Right hindlimb (tissue), 1 donor: ENCODE data around the gene OGN.

Experiments used
- DNase-seq: peaks from one replicate; pipeline ENCODE4 v3.0.0-alpha.2; 2018

The OGN gene

DNA sequence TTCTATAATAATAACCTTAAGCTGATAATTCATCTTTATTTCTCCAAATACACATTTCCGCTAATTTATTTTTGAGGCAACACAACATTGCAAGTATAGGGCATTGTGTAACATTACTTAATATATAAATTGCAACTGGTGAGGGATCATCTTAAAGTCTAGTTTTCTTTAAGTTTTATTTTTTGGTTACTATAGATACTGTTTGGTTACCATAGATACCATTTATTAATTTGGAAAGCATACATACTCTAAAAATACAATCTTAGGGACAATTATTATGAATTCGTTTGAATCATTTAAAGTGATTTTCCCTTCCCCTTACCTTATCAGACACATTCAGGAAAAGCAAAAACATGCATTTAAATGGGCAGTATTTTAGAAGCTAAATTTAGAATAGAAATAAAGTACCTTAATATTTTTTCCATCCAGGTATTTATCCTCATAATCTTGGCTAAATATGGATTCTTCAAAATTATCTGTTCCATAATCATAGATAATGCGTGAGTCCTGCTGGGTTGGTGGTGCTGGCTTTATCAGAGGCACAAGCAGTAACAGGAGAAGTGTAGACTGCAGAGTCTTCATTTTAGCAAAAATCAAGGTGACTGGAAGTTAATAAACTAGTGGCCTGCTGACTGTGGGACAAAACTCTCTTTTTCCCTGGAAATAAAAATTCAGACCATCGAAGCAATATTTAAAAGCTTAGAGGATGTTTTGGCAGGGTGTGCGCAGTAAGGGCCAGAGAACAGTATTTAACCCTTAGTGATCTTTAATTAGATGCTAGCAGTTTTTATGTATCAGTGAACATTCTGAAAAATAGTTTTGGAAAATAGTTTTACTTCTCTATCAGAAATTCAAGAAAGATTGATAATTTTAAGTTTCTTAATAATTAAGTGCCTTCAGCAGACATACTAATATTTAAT, 1.3 kb downstream of the OGN start:
- peak; percentile 26 for DNase-seq

DNA sequence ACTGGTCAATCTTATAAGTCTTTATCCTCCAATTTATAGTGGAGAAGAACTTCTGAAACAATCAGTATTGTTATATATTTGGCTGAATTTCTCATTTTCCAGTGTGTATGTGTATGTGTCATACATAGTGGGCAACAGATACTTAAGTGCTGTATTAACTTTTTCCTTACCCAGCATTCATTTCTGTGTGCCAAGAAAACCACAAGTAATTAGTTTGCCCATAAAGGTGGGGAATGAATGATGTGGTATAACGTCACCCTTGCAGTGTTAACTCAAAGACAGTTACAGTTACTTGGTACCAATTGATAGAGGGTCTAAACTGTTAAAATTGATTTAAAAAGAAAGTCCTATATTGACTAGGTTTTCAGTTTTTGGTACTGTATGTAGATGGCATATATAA, 2.0 kb downstream of the OGN start:
- DNase-seq, result no peak

DNA sequence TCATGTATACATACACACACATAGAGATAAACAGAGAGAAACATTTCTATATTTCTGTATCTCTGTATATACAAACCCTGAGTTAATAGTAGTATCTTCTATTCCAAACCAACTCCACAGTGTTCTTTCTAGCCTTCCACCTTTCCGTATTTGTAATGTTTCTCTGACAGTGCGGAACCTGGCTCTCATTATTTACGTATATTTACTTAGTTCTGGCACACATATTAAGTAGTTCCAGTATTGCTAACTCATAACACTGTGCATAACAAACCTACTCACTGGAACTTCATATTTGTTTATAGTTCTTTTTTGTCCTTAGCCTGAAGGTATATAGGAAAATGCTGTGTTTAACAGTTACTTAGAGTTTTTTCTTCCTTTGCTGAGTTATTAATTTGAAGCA, 6.5 kb downstream of the OGN start:
- DNase-seq, result no peak

DNA sequence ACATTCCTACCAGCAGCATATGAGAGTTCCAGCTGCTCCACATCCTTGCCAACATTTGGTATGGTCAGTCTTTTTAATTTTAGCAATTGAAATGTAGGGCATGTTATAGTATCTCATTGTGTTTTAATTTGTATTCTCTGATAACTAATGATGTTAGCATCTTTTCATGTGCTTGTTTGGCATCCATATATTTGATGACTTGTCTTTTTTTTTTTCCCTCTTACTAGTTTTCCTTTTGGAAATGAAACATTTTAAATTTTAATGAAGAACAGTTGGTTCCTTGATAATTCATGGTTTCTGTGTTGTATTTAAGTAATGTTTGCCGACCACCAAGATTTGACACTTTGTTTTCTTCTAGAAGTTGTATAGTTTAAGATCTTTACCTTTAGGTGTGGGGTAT, 8.8 kb downstream of the OGN start:
- no peak for DNase-seq

DNA sequence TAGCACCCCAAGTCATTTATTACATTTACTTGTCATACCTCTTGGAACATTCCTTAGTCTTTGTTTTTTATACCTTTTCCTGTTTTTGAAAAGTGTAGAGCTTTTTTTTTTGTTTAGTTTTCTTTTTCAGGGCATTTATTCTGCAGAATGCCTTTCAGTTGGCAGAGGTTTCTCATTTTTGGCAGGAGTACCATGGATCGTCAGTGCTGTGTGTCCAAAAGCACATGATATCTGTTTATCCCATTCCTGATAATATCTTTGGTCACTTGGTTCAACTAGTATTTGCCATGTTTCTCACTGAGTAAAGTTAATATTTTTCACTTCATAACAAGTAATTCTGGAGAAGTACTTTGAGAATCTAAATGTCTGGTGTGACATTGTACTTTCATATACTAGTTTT, 10.7 kb downstream of the OGN start:
- no peak for DNase-seq

DNA sequence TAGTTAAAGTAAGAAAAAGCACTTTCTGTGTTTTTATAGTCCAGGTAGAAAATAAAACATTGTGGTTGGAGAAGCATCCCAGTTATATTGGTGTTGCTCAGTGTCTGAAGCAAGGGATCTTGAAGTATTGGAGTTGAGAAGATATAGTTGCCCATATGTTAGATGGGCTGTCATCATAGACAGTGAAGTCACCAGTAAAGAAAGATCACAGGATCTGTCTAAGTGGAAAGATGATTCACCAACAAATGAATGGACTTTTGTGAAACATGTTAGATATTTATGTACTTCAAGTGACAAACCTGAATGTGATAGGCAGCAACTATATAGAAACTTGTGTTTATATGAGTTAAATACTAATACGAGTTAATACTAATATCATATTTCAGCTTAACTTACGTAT, 11.7 kb downstream of the OGN start:
- no peak for DNase-seq

DNA sequence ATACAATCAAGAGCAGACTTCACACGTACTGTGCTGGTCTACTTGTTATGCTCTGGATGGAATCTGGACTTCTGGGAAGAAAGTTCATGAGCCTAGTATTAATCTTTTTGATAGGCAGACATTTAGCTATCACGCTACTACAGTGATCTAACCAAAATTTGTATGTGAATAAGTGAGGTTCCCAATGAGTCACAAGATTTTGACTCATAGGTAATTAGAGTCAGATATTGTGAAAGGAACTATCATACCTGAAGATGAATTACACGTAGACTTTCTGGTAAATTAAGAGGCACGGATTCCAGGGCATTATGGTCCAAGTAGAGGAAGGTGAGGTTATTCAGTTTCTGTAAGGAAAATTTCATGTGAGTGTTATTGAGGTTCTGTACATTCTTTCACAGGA, 18.4 kb downstream of the OGN start:
- no peak for DNase-seq

DNA sequence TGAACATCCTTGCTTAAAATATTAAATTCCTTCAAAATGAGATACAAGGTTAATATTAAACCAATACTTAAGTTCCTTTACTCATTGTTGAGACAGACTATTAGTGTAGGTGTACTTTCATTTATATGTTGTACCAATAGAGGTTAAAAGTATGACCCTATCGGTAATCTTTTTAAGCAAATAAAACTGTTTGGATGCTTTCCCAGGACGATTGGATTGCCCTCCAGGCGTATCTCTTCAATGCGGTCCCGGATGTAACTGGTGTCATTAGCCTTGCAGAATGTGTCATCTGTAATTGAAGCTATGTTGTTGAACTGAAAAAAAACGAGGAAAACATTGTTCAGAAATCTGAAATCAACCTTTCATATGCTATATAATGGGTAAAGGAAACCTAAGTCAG, 18.9 kb downstream of the OGN start:
- DNase-seq, result no peak

DNA sequence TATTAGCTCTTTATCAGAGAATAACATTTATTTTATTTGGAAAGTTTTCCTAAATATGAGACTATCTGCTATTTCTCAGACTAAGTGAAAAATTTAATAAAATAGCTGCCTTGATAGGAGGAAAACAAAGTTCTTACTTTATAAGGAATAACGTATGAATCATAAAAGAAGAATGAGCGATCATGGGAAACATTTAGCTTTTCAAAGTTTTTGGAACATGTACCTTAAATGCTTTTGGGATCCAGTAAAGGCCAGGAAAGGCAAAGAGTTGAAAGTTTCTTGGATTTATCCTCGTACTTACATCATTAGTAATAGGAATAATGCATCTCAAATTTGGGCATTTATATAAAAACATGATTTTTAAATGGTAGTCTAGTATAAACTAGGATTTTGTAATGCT, 19.4 kb downstream of the OGN start:
- no peak for DNase-seq

DNA sequence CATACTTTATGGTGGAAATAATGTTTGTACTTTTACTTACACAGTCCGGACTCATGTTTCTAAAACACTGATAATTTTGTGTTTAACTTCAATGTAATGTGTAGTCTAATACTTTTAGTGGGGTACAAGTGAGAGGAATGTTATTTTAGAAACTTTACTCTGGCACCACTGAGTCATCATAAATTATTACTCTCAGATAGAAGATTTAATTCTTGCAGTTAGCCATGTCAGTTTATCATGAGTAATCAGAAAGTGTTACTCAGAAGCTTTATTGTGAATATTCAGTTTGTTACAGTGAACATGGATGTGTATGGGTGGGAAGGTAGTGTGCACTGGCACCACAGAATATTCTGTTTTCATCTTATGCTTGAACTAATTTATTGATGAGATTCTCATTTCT, 20.0 kb downstream of the OGN start:
- DNase-seq, result no peak

DNA sequence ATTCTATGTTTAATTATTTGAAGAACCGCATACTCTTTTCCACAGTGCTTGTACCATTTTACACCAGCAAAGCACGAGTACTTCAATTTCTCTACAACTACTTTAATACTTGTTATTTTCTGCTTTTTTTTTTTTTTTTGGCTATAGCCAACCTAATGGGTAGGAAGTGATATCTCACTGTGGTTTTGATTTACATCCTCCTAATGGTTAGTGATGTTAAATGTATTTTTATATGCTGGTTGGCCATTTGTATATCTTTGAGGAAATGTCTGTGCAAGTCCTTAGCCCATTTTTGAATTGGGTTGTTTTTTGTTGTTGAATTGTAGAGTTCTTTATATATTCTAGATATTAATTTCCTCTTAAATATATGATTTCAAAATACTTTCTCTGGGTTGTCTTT, 22.6 kb downstream of the OGN start:
- DNase-seq, result no peak

DNA sequence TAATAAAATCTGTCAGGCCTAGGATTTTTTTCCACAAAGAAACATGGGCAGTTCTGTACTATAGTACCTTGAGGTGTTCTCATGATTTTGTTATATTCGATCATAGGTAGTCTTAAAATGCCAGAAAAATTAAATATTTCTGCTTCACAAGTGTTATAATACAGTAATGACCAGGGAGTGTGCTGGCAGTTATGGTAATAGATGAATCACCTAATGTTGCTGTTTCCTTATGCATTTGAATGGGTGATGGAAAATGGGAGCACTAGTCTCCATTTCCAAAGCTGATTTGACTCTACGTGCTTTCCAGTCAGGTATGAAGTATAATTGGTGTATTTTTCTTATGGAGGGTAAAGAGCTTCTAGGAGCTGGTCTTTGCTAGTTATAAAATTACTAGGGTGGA, 23.8 kb downstream of the OGN start:
- no peak for DNase-seq

DNA sequence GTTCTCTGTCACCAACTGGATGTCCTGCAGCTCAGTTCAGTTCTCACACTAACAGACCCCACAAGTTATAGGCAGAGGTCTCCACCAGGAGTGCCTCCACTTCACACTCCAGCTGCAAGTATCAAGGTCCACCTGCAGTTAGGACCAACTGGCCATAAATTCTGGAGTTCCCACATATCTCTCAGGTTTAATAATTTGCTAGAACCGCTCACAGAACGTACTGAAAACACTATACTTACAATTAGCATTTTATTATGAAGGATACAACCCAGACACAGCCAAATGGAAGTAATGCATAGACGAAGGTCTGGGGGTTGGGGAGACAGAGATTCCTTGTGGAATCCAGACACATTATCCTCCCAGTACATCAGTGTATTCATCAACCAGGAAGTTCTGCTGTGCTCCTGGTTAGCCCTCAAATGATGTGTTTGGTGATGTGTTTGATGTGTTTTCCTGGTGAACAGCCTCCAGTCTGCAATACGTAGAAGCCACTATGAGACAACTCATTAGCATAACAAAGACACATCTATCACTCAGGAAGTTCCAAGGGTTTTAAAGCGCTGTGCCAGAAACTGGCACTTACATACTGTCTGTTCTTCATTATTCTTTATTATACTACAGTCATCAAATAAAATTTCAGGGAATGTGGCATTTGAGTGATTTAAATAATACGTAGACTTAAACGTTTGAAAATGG, 25.4 kb downstream of the OGN start:
- no peak for DNase-seq

DNA sequence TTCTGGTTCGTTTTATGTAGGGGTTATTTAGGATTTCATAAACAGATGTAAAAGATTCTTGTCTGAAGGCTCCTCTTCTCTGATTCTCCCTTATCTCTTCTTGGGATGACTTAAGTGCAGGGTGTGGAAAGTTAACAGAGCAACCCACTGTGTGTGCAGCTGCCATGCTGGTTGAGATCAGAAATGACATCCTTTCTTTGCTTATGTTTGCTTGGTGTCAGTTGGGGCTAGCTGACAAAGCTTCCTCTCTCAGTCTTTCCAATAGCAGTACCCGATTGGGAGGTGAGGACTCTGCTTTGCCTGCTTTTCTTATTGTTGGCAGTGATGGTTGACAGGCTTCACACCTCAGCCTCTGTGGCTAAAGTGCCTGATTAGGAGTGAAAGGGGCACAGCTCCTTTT, 26.5 kb downstream of the OGN start:
- no peak for DNase-seq

DNA sequence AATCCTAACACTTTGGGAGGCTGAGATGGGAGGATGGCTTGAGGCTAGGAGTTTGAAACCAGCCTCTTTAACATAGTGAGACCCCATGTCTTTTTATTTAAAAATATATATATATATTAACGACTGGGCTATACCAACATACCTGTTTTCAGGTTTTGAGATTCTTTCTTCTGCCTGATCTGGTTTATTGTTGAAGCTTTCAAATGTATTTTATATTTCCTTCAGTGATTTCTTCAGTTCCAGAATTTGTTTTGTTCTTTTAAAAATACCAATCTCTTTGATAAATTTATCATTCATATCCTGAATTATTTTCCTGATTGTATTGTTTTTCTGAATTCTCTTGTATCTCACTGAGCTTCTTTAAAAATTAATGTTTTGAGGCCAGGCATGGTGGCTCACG, 31.2 kb downstream of the OGN start:
- DNase-seq, result no peak

DNA sequence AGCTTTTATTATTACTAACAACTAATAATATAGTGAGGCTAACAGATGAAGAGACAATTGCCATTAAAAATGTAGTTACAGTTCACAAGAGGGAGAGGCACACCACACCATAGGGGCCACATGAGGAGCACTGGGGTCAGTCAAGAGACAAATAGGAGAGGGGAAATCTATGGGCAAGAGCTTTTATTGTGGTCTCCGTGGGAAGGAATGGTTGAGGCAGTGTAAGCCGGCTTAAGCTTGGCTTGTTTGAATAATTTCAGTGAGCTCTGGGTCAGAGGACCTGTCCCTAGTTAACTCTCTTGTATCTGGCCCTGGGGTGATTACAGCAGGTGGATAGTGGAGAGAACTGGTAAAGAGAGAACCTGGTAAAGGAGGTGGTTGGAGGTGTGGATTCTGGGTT, 35.3 kb downstream of the OGN start:
- DNase-seq, result no peak

DNA sequence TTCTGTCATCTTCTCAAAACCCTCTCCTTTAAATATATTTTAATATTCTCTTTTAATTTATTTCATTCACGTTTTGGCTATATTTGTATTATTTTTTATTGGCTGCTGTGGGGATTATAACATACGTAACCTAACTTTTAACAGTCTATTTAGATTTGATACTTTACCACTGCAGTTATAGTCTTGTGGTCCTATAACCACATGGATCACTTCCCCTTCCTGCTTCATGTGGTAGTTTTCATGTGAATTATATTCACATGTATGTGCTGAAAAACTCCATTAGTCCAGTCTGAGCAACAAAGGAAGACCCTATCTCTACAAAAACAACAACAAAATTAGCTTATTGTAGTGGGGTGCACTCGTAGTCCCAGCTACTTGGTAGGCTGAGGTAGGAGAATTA, 44.3 kb downstream of the OGN start:
- DNase-seq, result no peak

DNA sequence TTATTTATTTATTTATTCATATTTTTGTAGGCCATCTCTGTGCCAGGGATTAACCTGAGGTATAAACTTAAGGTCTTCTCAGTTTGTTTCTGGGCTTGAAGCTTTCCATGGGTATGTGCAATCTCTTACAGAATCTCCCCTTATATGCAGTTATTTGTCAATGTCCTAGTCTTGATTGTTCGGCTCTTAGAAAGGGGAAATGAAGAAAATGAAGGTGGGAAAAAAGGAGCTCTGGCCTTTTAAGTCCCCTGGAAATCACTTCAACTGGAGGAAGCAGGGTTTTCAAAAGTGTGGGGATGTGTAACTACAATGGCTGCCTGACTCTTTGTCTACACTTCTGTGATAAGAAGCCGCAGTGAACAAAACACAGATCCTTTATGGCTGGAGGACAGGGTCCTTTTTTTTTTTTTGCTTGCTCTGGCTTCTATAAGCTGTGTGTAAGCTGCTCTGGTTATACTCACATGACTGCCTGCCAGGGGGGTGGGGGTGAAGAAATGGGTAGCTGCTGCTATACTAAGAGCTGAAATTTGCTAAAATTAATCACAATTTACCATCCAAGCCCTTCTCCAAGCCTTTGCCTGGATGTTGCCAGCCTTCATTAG, 44.9 kb downstream of the OGN start:
- DNase-seq, result peak; percentile 73

DNA sequence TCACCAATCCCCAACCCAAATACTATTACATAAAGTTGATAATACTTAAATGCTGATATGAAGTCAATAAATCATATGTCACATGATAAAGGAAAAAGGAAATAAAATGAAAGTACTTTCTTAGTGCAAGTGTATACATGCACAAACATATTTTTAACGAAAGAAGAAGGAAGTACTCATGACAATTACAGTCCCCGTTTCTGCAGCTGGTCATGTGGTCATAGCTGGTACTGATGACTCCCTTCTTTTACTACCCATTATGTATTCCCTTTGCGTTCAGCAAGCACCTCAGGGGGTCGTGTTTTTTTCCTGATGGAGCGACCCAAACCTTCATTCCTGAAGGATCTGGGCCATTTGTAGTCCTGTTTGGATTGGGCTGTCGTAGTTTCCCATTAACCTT, 51.3 kb downstream of the OGN start:
- no peak for DNase-seq

DNA sequence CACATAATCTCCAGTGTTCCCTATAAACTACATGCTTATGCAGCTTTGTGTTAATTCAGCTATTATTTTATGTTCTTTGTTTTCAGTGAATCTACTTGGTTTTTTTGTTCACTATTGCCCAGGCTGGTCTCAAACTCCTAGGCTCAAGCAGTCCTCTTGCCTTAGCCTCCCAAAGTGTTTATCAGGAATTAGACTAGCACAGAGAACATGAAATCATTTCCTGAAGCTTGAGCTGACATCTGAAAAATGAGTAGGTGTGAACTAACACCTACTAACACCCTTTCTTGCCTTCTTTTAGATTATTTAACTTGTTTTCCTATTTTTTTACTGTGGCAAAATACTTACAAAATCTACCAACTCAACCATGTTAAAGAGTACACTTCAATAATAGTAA, 53.6 kb downstream of the OGN start:
- no peak for DNase-seq

DNA sequence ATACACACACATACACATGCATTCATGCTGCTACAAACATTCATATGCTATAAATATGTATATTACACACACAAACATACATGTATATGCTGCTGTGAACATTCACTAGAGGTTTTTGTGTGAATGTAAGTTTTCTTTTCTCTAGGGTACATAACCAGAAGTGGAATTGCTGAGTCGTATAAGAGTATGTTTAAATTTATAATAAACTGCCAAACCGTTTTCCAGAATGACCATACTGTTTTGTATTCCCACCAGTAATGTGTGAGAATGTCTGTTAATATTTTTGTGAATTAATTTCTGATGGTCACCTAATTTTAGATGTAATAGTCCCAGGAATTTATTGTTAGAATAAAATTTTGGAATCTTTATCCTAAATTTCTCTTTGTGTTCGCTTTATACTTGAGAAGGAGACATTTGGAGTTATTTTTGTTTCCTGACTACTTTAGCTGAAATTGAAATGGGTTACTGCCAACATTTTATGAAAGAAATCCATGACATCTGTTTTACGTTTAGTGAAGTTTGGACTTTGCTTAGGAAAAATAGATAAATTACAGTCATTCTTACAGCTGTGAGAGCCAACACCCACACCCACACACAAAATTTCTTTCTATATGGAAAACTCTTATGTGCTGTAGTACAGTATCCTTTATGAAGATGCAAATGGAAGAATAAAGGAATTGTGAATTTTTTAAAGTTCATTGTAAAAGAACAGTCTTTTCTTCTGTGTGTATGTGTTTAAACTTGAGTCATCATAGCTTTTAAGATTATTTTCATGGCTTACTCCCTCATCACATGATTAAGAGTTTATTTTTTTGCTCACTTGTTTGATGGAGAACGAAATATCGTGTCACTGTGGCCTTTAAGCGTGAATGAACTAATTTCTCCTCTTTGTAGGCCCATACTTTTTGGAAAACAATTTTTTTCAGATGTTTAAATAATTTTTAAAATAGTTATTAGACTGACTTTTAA, 54.3 kb downstream of the OGN start:
- DNase-seq, result peak; percentile 48

DNA sequence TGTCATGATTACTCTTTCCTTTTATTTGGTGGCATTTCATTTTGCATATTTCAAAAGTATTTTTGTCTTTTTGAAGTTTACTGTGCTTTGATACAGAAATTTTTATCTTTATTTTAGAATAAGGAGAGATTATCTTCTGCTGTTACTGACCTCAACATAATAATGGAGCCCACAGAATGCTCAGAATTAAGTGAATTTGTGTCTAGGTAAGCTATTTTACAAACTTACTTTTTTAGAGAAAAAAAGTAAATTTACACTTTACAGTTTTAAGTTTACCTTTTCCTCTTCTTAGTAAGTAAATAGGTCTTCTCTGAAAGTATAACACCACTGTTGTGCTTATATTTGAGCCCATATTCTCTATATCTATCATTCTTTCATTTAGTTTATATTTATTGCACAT, 58.8 kb downstream of the OGN start:
- no peak for DNase-seq
